NCI-H748 (cell line): ENCODE measurements around the gene KCNK10.
A peak's percentile ranks its signal among the peaks of the same experiment; 100 is the strongest.

ENCODE experiments used
- DNase-seq: peaks from one replicate; lab custom pipeline; 2025; ENCODE audit not compliant: unreplicated experiment; lab: John Stamatoyannopoulos, UW

KCNK10 gene

DNA sequence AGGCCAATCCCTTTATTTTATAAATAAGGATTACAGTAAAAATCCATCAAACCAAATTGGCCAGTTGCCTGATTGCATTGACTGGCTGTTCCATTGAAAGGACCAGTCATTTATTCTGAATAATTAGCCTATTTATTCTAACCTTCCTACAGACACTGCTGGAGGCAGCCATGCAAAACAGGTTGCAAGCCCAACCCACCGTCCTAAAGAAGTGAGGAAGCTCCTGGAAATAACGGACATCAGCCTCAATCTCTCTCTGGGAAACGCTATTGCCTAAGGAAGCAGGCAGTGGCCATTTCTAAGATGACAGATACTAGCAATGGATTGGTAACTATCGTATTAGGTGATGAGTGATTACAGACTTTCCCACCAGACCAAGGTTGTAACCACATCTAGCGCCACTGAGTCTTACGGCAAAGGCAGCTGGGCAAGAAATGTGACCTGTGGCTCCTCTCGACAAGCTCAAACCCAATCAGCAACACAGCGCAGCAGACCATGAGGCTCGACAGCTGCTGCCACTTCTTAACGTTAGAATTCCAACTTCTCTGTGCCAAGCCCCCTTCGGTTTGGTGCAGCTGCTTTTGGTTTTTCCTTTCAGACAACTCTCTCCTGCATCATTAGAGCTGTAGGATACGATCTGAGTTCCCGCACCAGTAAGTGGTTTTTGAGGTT, 134.2 kb downstream of the KCNK10 start:
- DNase-seq: peak; percentile 79

DNA sequence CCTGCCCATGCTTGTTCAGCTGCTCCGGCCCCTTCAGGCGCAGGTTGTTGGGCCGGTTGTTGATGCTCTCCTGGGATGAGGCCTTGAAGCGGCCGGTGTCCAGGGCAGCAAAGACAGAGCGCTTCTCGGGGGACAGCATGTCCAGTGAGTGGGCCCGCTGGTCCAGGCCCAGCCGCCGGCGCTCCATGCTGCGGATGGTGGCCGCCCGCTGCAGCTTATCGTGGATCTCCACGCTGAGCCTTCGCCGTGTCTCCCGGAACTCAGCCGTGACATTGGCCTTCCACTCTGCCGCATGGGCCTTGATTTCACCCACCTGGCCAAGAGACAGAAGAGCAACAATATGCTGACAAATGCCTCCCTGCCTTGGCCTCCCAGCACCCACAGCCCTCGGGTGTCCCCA, 137.2 kb downstream of the KCNK10 start:
- DNase-seq: no peak

DNA sequence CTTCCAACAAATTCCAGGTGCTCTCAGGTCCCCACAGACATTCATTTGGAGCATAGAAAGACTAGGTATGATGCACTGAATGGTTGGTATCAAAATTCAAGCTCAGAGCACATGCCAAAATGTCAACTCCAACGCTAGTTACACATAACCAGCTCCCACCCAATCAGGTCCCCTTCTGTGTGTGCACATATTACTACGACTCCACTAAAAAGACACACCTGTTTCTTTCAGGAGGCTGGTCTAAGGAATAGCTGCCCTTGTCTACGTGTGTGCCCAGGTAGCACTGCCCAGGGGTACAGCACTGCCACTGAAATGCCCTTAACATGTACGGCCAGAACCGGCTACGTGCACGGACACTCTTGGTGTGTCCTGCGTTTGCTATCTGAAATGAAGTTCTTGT, 138.1 kb downstream of the KCNK10 start:
- no peak for DNase-seq

DNA sequence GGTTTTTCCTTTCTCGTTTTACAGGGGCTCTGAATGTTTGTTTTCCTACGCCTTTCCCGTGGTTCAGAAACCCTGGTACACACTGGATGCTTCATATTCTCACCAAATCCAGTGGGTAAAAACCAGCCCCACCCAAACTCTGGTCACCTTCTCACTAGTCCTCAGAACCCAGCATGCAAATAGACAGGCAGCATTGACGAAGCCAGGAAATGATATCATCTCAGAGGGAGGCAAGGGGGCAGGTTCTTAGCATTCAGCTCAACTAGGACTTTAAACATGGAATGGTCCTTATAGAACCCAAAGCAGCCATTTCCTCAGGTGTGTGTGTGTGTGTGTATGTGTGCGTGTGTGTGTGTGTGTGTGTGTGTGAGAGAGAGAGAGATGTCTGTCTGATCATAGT, 142.0 kb downstream of the KCNK10 start:
- peak; percentile 18 for DNase-seq

DNA sequence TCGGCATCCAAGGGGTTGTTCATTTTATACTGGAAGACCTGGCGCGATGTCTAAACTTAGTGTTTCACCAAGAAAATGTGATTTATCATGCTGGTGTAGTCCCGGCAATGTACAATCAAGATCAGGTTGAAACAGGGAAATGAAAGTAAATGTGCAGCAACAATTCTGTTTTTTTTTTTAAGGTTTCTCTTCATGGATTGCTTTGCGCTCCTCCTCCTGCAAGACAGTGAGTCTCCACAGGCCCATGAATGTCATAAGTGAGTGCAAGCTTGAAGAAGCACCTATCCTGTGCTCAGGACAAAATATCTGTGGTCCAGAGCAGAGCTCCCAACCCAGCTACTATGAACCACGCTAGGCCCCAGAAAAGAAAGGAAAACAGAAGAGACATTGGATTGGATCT, 143.4 kb downstream of the KCNK10 start:
- no peak for DNase-seq

DNA sequence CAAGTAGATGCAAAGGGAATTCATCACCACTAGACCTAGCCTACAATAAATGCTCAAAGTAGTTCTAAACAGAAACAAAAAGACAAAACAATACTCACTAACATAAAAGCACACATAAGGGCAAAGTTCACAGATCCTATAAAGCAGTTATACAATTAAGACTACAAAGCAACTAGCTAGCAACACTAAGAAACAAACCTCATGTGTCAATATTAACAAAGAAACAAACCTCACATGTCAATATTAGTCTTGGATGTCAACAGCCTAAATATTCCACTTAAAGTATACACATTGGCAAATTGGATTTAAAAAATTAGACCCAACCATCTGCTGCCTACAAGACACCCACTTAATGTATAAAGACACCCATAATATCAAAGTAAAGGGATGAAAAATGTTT, 152.7 kb downstream of the KCNK10 start:
- peak; percentile 82 for DNase-seq

DNA sequence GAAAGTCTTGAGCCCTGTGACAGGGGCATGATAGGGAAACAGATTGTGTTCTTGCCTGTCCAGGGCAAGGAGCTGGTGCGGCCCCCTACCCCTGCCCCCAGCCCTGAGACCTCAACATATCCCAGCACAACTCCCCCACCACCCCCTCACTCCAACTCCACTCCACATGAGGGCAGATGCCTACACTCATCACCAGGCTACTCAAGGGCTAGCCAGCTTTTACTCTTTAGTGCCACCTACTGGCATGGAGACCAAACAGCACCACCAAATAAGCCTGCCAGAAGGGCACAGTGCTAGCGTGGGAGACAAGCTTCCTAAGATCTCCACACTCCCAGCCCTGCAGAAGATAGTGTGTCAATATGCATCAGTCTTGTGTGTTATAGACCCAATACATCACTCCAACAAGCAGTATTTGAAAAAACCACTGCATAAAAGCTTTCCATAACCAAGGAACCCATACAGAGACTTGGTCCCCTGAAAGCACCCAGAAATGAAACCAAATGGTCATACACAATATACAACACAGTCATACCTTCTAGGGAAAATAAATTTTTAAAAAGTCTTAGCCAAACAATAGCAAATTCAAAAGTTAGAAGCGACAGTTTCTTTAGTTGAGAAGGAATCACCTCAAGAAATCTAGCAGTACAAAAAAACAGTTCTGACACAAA, 154.4 kb downstream of the KCNK10 start:
- peak; percentile 54 for DNase-seq

DNA sequence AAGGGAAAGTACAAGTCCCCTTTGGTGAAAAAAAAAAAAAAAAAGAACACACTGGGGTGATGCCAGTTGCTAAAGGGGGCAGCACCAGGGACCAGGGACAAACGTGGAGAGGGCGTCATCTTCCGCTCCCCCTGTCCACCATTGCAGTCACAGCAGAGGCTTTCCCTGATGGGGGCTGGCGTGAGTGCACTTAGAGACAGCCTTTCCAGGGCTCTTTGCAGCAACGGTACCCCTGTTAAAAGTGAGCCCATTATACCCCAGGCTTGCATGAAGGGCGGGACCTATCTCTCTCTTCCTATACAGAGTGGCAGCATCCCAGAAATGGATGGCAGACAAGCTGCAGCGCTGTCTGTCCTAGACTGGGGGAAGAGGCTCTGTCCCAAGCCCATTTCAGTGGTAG, 155.0 kb downstream of the KCNK10 start:
- no peak for DNase-seq

DNA sequence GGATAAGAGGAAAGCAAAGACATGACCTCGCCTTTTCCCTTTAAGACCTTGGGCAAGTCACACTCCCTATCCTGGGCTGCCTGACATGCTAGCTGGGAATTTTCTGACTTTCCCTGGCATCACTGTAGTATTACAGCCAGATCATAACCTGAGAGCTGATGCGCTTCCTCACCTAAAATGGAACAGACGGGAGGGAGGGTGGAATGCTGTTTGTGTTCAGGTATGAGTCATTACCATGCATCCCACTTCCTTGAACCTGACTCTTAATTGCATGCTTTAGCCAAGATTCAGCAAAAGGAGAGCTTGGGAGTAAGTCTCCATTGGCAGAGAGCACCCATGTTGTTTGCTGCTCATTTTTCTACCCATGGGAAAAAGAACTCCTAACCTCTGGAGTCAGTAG, 156.5 kb downstream of the KCNK10 start:
- no peak for DNase-seq

DNA sequence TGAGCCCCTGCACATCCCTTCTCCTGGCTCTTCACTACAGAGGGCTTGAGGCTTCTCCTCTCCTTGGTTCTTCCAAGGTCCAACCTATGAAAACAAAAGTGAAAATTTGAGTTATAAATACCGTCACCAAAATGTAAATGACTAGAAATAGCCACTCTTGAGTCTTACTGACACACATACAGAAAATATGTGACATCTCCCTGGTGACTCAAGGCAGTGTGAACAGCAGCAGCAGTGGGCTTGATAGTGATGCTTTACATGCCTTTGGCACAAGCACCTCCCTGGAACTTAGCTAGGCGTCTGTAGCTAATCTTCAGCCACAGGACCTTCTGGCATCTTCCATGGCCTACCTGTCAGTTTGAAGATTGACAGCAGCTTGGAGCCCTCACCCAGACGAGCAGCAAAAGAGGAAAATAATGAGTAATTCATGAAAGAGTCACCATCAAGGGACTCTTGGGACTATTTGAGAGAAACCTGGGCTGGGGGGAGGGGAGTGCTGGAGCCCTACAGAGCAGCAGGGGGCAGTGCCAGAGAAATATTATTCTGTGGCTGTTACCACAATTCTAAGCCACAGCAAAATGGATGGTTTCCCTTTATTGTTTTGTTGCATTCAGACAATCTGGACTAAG, 158.0 kb downstream of the KCNK10 start:
- DNase-seq: no peak

DNA sequence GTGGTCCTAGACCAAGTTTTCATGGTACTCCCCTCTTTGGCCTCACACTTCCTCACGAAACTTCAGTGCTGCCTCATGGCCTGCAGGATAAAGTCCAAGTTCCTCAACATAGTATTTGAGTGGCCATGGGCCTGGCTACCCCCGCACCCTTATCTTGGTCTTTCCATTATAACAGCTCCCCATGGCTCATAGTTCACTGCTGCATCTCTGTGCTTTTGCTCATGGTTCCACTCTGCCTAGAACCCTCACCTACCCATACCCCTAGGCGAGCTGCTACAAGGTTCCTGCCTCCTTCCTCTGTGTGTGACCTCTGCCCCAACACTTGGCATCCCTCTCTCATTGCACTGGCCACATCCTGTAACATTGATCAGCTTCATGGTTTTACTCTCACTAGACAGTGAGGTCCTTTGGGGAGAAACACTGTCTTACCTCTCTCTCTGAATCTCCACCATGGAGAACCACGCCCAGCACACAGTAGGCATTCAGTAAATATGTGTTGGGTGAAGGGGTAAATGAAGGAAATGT, 159.3 kb downstream of the KCNK10 start:
- no peak for DNase-seq

DNA sequence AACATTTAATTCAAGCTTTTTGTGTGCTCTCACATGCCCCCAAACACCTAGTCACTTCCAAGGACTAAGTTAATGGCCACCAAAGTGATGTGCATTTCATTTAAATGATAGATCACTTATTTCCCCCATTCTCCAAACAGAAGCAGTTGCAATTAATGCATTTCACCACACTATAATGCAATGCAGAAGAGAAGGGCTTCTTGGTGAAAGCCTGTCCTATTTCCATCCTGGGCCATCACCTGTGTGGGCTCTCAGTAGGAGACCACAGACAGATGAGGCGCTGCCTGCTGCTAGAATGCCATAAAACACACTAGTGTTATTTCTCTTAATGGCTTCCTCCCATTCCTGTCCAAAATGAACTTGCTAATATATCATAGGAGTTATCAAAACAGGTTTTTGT, 166.9 kb downstream of the KCNK10 start:
- no peak for DNase-seq

DNA sequence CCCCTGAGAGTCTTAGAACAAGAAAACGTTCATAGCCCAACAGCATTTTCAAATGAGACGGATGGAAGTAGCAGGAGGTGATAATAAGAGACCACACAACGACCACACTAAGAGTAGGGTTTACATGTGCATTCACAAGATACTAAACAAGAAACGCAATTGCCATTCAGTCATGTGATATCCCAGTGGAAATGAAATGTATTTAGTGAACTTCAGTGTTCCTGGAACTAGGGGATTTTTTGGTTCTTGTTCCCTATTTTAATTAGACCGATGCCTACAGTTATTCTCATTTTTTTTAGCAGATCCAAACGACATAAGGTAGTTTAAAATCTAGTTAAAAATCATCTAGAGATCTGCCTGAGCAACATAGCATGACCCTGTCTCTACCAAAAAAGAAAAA, 168.1 kb downstream of the KCNK10 start:
- DNase-seq: no peak

DNA sequence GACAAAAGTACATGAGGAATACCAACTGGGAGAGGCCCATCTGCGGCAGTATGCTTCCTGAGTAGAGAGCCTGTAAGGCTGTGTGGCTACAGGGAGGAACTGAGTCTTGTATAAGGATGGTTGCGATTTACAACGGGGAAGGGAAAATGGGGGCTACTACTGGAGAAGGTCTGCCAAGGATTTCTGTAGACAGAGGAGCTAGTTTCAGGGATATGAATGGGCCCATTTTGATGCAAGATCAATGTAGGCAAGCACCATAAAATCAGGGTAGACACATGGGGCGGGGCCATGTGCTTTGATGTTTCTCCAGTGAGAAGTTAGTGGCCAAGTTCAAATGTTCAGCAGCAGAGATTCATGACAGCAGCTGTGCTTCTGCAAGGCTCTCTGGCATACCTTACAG, 168.7 kb downstream of the KCNK10 start:
- DNase-seq: no peak

DNA sequence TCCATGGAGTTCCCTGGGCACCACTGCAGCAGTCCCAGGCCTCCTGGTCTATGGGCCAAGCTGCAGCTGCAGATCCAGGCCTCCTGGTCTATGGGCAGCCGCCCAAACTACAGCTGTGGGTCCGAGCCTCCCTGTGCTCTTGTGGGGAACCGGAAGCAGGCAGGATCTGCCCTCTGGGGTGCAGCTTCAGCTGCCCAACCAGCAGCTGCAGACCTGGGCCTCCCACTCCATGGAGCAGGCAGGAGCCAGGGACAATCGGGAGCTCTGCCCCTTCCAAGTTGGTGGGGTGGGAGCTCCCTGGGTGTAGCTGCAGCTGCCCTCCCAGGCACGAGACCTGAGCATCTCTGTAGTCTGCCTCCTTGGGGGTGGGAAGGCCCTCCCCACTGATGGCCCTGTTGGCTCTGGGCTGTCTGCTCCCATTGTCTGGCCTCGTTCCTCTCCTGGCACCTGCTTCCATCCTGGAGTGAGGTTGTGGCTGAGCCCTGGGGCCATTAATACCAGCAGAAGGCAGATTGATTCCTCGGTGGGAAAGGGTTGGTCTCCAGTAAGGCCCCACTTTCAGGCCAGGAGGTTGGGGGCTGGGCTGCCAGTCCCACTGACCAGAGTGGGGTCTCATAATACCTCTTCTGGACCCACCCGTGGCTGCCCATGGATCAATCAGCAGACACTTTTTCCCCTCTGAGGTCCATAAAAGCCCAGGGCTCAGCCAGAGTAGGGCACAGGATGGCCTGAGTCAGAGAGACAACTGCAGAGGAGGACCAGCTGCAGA, 176.0 kb downstream of the KCNK10 start:
- DNase-seq: no peak

DNA sequence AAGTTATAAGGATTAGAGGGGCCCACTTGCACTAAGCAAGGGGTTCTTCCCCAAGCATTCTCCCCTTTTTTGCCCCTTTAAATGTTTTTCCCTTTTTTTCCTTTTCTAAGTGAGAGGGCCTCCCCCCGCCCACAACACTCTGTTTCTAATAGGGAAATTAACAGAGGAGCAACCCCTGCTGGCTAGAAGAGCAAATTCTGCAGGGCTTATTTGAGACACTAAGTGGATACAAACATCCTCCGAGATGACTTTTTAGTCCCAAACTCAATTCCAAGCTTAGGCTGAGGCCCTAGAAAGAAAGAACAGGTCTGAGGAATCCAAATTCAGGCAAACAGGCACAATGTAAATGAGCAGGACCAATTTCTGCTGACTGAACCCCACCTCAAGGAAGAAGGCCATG, 179.3 kb downstream of the KCNK10 start:
- DNase-seq: no peak

DNA sequence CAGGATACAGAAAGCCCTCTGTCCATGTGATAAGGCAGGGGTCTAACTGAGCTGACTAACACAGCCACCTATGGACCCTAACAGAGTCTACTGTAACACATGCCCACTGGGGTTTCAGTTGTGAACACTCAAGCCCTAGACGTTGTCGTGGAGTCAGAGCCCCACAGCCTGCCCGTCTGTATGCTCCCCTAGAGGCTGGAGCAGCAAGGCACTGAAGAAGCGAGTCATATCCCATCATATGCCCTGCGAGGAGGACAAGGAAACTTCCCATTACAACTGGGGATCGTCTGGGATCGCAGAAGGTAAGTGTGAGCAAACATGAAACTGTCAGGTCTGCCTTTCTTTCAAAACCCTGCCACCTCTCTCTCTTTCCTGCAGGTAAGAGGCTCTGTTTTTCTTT, 180.1 kb downstream of the KCNK10 start:
- DNase-seq: no peak

DNA sequence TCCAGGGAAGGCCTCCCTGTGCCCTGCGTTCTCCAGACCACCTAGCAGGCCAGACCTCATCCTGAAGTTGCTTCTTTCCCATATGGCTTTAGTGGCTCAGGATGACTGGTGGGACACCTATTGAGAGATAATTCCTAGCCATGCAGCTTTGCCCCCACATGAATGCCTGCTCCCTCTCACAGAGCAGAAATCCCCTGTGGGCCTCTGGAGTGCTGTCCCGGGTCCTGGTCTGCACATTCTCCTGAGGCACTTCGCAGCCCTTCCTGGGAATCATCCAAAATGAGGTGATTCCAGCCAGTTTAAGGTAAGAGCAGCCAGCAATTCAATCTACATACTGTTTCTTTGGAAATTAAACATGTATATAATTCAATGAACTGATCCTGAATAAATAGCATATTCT, 182.2 kb downstream of the KCNK10 start:
- DNase-seq: no peak

DNA sequence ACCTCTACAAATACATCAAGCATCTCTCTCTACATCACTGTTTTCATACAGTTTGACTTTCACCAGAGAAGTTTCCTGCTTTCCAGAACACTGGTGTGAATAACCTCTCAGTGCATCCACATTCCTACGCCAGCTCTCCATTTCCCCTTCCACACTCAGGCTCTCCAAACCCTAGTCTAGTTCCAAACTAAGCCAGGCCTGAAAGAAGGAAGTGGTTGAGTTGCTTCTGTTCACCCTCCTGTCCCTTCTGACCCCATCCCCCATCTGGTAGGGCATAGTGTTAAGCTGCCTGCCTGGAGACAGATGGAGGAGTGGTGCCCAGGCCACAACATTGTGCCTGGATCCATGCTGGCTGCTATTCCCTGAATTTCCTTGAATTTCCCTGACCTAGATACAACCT, 185.7 kb downstream of the KCNK10 start:
- no peak for DNase-seq
